HG03342 (cell line): ENCODE results near the gene UGT1A8.
"Not testable (repeated sequence)": the region's sequence is repeated elsewhere in the genome, so short reads cannot be mapped to it uniquely, and the experiment has no call there.

Source experiments
- ATAC-seq: cut with Tn5 transposase; IDR thresholded peaks from one replicate; pipeline ENCODE4 v1.9.1; 2021; ENCODE audit warnings: mild to moderate bottlenecking, moderate library complexity; ENCODE audit not compliant: unreplicated experiment

Gene UGT1A8

DNA sequence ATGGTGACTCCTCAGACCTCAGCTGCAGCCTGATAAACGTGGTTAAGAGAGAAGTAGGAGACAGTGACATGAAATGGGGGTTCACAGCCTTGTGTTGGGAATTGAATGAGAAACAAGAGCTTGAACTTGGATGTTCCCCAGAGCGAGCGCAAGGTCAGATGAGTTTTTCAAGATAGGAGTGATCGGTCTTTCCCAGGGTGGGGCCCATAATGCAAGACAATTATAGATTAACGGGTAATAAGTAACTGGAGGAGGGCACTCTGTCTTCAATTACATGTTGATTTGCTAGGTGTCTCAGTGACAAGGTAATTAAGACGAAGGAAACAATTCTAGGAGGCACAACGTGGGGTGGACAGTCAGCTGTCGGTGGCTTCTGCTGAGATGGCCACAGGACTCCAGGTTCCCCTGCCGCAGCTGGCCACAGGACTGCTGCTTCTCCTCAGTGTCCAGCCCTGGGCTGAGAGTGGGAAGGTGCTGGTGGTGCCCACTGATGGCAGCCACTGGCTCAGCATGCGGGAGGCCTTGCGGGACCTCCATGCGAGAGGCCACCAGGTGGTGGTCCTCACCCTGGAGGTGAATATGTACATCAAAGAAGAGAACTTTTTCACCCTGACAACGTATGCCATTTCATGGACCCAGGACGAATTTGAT lies 95.3 kb downstream of the UGT1A8 start, which contains the start of gene UGT1A5:
Gene UGT1A5, plus strand, starts transcription at position 297 of the 651 bp plus-strand sequence. Its CDS starts 85 bp downstream, at position 382.
- no peak for ATAC-seq

DNA sequence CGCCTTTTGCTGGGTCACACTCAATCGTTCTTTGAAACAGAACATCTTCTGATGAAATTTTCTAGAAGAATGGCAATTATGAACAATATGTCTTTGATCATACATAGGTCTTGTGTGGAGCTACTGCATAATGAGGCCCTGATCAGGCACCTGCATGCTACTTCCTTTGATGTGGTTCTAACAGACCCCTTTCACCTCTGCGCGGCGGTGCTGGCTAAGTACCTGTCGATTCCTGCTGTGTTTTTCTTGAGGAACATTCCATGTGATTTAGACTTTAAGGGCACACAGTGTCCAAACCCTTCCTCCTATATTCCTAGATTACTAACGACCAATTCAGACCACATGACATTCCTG lies 95.8 kb downstream of the UGT1A8 start:
- ATAC-seq: no peak

DNA sequence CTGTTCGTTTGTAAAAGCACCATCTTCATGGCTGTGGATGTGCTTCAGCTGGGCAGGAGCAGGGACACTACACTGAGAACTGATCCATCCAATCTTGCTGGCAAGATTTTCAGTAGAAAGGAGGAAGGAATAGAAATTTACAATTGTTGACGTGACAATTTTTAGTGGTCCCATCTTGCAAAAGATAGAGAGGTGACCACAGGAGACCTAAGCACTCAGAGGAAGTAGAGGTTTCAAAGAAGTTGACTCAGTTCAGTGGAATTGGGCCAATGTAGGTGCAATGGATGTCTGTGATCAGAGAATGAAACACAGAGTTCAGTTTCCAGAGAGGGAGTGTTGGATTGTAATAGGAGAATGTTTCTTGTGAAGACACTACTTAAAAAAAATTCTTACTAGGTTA lies 96.7 kb downstream of the UGT1A8 start:
- ATAC-seq: no peak

DNA sequence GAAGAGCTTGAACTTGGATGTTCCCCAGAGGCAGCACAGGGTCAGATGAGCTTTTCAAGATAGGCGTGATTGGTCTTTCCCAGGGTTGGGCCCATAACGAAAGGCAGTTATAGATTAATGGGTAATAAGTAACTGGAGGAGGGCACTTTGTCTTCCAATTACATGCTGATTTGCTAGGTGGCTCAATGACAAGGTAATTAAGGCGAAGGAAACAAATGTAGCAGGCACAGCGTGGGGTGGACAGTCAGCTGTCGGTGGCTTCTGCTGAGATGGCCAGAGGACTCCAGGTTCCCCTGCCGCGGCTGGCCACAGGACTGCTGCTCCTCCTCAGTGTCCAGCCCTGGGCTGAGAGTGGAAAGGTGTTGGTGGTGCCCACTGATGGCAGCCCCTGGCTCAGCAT lies 101.1 kb downstream of the UGT1A8 start, which contains the start of gene UGT1A4:
Gene UGT1A4, plus strand, starts transcription at position 185 of the 400 bp plus-strand sequence. Its CDS starts 85 bp downstream, at position 270.
- ATAC-seq: no peak

DNA sequence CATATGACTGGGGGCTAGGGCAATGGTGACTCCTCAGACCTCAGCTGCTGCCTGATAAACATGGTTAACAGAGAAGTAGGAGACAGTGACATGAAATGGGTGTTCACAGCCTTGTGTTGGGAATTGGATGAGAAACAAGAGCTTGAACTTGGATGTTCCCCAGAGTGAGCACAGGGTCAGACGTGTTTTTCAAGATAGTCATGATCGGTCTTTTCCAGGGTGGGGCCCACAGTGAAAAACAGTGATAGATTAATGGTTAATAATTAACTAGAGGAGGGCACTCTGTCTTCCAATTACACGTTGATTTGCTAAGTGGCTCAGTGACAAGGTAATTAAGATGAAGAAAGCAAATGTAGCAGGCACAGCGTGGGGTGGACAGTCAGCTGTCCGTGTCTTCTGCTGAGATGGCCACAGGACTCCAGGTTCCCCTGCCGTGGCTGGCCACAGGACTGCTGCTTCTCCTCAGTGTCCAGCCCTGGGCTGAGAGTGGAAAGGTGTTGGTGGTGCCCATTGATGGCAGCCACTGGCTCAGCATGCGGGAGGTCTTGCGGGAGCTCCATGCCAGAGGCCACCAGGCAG lies 111.4 kb downstream of the UGT1A8 start, which contains the start of gene UGT1A3:
Gene UGT1A3, plus strand, starts transcription at position 320 of the 579 bp plus-strand sequence. Its CDS starts 85 bp downstream, at position 405.
- ATAC-seq: no peak

DNA sequence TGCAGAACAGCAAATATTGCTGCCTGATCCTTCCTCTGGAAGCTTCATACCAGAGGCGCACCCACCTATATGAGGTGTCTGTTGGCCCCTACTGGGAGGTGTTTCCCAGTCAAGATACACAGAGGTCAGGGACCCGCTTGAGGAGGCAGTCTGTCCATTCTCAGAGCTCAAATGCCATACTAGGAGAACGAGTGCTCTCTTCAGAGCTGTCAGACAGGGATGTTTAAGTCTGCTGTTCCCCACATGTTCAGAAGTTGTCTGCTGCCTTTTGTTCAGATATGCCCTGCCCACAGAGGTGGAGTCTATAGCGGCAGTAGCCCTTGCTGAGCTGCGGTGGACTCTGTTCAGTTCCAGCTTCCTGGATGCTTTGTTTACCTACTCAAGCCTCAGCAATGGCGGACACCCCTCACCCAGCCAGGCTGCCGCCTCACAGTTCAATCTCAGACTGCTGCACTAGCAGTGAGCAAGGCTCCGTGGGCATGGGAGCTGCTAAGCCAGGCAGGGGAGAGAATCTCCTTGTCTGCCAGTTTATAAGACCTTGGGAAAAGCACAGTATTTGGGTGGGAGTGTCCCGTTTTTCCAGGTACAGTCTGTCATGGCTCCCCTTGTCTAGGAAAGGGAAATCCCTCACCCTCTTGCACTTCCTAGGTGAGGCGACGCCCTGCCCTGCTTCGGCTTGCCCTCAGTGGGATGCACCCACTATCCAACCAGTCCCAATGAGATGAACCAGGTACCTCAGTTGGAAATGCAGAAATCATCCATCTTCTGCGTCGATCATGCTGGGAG lies 119.6 kb downstream of the UGT1A8 start:
- not testable (repeated sequence) for ATAC-seq

DNA sequence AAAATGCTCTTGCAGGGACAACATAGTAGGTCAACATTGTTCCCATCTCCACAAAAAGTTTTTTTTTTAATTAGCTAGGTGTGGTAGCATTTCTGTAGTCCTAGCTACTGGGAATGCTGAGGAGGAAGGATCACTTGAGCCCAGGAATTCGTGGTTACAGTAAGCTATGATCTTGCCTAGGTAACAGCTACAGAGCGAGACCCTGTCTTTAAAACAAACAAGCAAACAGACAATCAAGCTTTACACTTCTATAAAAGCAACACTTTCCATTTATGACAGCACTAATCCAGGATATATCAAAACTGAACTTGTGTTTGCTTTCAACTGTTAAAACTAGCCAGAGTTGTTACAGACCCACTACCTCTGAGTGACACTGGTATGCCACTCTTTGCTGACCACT lies 123.4 kb downstream of the UGT1A8 start:
- ATAC-seq: no peak

DNA sequence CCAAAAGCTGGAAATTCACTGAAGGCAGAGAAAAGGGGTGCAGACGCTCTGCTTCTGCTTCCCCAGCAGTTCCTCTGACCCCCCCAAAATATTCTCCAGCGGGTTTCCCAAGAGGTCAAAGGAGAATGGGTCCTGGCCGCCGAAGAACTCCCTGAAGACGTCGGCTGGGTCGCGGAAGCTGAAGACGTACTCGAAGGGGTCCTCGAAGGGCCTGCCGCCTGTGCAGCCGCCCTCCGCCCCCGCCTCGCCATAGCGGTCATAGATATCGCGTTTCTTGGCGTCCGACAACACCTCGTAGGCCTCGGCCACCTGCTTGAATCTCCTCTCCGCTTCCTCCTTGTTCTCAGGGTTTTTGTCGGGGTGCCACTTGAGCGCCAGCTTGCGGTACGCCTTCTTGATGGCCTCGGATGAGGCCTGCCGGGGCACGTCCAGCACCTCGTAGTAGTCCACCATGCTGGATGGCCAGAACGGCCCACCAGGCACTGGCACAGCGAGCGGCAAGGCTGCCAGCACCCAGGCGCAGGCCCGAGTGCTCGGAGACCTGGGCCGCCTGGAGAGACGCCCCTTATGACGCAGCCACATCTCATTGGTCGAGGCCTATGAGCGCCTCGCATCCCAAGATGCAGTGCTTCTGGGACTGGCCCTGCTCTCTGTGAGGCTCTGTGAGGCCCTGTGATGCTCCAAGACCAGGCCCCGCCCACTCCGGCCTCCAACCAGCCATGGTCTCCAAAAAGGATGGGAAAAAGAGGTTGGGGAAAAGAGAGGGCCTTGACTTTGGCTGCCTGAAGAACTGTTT lies 126.2 kb downstream of the UGT1A8 start:
- ATAC-seq: no peak

DNA sequence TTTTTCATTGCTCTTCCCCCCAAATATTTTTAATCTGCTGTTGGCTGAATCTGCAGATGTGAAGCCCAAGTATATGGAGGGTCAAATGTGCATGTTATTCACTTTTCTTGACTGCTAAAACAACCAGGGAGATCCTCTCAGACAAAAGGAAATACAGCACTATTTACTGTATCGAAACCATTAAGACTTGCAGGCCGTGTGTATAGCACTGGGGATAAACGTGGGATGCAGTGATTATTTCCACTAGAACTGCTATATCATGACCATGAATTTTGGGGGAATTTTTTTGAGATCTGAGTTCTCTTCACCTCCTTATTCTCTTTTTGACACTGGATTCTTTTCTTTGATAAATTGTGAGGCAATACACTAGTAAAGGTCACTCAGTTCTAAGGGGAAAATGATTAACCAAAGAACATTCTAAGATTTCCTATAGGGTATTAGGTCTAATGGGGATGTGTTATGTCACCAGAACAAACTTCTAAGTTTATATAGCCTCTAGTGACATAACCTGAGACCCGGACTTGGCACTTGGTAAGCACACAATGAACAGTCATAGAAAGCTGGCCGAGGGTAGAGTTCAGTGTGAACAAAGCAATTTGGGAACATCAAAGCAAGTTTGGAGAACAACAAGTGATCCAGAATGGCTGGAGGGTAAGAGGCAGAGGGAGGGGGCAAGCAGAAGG lies 127.8 kb downstream of the UGT1A8 start:
- ATAC-seq: no peak

DNA sequence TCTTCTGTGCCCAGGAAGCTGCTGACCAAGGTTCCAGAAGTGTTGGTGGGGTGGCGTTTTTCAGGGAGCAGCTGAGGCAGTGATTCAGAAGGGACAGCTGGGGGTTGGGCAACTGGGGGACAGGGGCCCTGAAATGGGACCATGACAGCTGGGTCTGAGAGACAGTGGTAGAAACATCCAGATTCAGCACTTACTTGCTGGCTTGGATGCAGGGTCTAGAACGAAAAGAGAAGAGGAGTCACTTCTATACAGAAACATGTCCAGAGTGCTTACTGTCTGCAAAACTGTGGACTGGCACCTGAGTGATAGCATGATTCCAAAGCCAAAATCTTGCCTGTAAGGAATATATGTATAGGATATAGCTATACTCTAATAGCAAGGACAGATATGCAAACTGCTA lies 128.4 kb downstream of the UGT1A8 start:
- not testable (repeated sequence) for ATAC-seq

DNA sequence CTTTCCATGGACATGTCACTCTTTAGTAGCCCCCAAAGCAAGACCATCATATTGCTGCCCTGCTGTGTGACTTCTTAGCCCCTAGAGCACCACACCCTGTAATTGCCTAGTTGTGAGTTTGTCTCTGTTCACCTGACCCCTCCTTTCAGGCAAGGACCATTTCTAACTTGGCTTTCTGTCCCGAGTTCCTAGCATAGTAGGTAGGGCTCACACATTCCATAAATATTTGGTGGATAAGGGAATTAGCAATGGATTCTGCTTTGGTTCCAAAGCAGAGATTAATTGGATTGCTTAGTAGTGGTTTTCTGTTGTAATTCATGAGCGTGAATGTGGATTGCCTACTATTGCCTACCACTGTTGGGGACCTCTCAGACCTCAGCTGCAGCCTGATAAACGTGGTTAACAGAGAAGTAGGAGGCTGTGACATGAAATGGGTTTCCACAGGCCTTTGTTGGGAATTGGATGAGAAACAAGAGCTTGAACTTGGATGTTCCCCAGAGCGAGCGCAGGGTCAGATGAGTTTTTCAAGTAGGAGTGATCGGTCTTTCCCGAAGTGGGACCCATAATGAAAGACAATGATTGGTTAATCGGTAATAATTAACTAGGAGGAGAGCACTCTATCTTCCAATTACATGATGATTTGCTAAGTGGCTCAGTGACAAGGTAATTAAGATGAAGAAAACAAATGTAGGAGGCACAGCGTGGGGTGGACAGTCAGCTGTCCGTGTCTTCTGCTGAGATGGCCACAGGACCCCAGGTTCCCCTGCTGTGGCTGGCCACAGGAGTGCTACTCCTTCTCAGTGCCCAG lies 129.2 kb downstream of the UGT1A8 start:
- ATAC-seq: no peak

DNA sequence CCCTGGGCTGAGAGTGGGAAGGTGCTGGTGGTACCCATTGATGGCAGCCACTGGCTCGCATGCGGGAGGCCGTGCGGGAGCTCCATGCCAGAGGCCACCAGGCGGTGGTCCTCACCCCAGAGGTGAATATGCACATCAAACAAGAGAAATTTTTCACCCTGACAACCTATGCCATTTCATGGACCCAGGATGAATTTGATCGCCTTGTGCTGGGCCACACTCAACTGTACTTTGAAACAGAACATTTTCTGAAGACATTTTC lies 129.8 kb downstream of the UGT1A8 start:
- no peak for ATAC-seq

DNA sequence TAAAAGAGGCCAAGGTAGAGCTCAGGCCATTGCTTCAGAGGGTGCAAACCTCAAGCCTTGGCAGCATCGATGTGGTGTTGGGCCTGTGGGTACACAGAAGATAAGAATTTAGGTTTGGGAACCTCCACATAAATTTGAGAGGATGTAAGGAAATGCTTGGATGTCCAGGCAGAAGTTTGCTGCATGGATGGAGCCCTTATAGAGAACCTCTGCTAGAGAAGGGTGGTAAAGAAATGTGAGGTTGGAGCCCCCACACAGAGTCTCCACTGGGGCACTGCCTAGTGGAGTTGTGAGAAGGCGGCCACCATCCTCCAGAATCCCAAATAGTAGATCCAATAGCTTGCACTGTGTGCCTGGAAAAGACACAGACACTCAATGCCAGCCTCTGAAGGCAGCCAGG lies 133.3 kb downstream of the UGT1A8 start:
- not testable (repeated sequence) for ATAC-seq

DNA sequence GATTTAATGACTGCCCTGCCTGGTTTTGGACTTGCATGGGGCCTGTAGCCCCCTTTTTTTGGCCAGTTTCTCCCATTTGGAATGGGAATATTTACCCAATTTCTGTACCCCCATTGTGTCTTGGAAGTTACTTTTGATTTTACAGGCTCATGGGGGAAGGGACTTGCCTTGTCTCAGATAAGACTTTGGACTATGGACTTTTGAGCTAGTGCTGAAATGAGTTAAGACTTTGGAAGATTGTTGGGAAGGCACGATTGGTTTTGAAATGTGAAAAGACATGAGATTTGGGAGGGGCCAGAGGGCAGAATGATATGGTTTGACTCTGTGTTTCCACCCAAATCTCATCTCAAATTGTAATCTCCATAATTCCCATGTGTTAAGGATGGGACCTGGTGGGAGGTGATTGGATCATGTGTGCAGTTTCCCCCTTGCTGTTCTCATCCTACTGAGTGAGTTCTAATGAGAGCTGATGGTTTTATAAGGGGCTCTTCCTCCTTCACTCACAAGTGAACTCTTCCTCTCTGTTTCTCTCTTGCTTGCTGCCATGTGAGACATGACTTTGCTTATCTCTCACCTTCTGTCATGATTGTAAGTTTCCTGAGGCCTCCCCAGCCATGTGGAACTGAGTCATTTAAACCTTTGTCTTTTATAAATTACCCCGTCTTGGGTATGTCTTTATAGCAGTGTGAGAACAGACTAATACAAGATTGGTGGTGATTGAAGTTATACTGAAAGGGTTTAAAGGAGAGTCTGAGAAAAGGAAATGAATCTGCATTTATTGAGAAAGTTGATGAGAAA lies 134.0 kb downstream of the UGT1A8 start:
- ATAC-seq: not testable (repeated sequence)

DNA sequence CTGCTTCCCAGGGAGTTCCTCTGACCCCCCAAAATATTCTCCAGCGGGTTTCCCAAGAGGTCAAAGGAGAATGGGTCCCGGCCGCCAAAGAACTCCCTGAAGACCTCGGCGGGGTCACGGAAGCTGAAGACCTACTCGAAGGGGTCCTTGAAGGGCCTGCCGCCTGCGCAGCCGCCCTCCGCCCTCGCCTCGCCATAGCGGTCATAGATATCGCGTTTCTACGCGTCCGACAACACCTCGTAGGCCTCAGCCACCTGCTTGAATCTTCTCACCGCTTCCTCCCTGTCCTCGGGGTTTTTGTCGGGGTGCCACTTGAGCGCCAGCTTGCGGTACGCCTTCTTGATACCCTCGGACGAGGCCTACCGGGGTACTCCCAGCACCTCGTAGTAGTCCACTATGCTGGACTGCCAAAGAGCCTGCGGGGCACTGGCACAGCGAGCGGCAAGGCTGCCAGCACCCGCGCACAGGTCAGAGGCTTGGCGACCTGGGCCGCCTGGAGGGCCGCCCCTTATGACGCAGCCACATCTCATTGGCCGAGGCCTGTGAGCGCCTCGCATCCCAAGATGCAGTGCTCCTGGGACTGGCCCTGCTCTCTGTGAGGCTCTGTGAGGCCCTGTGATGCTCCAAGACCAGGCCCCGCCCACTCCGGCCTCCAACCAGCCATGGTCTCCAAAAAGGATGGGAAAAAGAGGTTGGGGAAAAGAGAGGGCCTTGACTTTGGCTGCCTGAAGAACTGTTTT lies 137.6 kb downstream of the UGT1A8 start:
- ATAC-seq: no peak

DNA sequence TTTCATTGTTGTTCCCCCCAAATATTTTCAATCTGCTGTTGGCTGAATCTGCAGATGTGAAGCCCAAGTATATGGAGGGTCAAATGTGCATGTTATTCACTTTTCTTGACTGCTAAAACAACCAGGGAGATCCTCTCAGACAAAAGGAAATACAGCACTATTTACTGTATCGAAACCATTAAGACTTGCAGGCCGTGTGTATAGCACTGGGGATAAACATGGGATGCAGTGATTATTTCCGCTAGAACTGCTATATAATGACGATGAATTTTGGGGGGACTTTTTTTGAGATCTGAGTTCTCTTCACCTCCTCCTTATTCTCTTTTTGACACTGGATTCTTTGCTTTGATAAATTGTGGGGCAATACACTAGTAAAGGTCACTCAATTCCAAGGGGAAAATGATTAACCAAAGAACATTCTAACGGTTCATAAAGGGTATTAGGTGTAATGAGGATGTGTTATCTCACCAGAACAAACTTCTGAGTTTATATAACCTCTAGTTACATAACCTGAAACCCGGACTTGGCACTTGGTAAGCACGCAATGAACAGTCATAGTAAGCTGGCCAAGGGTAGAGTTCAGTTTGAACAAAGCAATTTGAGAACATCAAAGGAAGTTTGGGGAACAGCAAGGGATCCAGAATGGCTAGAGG lies 139.1 kb downstream of the UGT1A8 start:
- no peak for ATAC-seq

DNA sequence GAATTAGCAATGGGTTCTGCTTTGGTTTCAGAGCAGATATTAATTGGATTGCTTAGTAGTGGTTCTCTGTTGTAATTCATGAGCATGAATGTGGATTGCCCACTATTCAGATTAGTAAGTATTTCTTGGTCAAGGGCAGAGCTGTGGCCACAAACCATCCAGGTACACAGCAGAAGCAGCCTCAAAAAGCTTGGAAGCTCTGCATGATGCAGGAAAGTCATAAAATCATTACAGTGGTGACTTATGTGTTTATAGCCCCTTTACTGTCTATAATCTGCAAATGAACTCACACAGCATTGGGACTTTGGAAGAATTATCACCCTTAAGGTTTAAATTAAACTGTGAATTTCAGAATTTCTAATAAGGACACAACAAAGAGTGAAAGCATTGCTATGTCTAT lies 140.7 kb downstream of the UGT1A8 start:
- ATAC-seq: no peak

DNA sequence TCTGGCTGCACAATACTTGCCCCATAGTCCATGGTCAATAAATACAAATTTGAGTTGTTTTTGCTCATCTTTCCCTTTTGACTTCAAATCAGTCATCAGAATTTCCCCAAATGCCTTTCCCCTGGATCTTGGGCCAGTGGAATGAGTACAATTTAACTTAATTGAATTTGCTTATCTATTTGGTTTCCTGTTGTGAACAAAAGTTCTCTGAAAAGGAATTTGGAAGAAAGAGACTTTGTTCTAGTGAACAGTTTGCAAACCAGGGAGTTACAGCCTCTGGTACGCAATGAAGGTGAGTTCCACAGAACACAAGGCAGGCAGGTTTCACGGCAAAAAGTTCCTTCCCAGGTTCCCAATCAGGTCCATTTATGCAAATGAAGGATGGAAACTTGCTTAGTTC lies 141.4 kb downstream of the UGT1A8 start:
- no peak for ATAC-seq
